GM23338 (cell line): ENCODE measurements around the gene ERC2. TPM values are rescaled to one million over a fixed set of nuclear protein-coding genes. Genes with fewer than 3 reads are reported as not detected.

Experiments used
- ATAC-seq: fragments of 200-7000 bp; cut with Tn5 transposase; 3 replicates; pipeline ENCODE4 v1.9.1; 2020
- DNase-seq: peaks from one replicate; pipeline ENCODE4 v3.0.0-alpha.2; 2015; ENCODE audit warnings: low spot score
- H2AFZ ChIP-seq: fragments of 200-600 bp; sonication (generic); 2 replicates; pipeline ENCODE4 v1.8.0; 2016; ENCODE audit warnings: antibody characterized with exemption, mild to moderate bottlenecking, moderate library complexity
- H3F3A ChIP-seq: fragments of 200-600 bp; sonication (generic); replicated peaks from 2 replicates; pipeline ENCODE4 v1.8.0; 2017; ENCODE audit warnings: antibody characterized with exemption, mixed run types, low read depth
- H3K27ac ChIP-seq: fragments of 200-600 bp; sonication (generic); 2 replicates; pipeline ENCODE4 v1.6.1; 2016; ENCODE audit warnings: low read depth
- H3K27me3 ChIP-seq: fragments of 200-600 bp; sonication (generic); 2 replicates; pipeline ENCODE4 v1.8.0; 2016; ENCODE audit warnings: mild to moderate bottlenecking, mixed run types, moderate library complexity; ENCODE audit not compliant: insufficient read depth
- H3K36me3 ChIP-seq: fragments of 200-600 bp; sonication (generic); 2 replicates; pipeline ENCODE4 v1.8.0; 2016; ENCODE audit warnings: mild to moderate bottlenecking; ENCODE audit not compliant: insufficient read depth
- H3K4me1 ChIP-seq: fragments of 200-600 bp; sonication (generic); 2 replicates; pipeline ENCODE4 v1.8.0; 2016; ENCODE audit warnings: mild to moderate bottlenecking, moderate library complexity; ENCODE audit not compliant: insufficient read depth
- H3K4me2 ChIP-seq: fragments of 200-600 bp; sonication (generic); 2 replicates; pipeline ENCODE4 v1.7.1; 2017; ENCODE audit warnings: mixed run types
- H3K4me3 ChIP-seq: fragments of 200-600 bp; sonication (generic); 2 replicates; pipeline ENCODE4 v1.6.1; 2016; ENCODE audit warnings: mixed run types
- H3K79me2 ChIP-seq: fragments of 200-600 bp; sonication (generic); replicated peaks from 2 replicates; pipeline ENCODE4 v1.8.0; 2017; ENCODE audit warnings: mild to moderate bottlenecking; ENCODE audit not compliant: insufficient read depth
- H3K9me2 ChIP-seq: fragments of 200-600 bp; sonication (generic); 2 replicates; pipeline ENCODE4 v1.8.0; 2017; ENCODE audit not compliant: insufficient read depth
- H4K20me1 ChIP-seq: fragments of 200-600 bp; sonication (generic); replicated peaks from 2 replicates; pipeline ENCODE4 v1.8.0; 2017; ENCODE audit warnings: mild to moderate bottlenecking; ENCODE audit not compliant: insufficient read depth
- H3K27ac Mint-ChIP-seq: 2 replicates; pipeline ENCODE4 v1.8.0; 2020; ENCODE audit warnings: inconsistent platforms, mild to moderate bottlenecking, moderate library complexity, mixed read lengths
- H3K27me3 Mint-ChIP-seq: 3 replicates; pipeline ENCODE4 v1.8.0; 2022; ENCODE audit warnings: low read depth, mild to moderate bottlenecking, moderate library complexity, mixed read lengths, inconsistent platforms; ENCODE audit not compliant: insufficient read depth, poor library complexity
- H3K36me3 Mint-ChIP-seq: 3 replicates; pipeline ENCODE4 v1.8.0; 2021; ENCODE audit warnings: low read depth, mild to moderate bottlenecking, inconsistent platforms, moderate library complexity, mixed read lengths
- H3K4me1 Mint-ChIP-seq: 3 replicates; pipeline ENCODE4 v1.8.0; 2020; ENCODE audit warnings: mild to moderate bottlenecking, inconsistent platforms, mixed read lengths
- H3K4me3 Mint-ChIP-seq: 3 replicates; pipeline ENCODE4 v1.8.0; 2021; ENCODE audit warnings: moderate library complexity, mild to moderate bottlenecking, inconsistent platforms, mixed read lengths
- H3K9me3 Mint-ChIP-seq: 3 replicates; pipeline ENCODE4 v1.8.0; 2020; ENCODE audit warnings: moderate library complexity, mild to moderate bottlenecking, inconsistent platforms, mixed read lengths
- EZH2 ChIP-seq: fragments of 200-600 bp; sonication (generic); IDR thresholded peaks from one replicate; pipeline ENCODE4 v1.8.0; 2017; ENCODE audit warnings: antibody characterized with exemption, mild to moderate bottlenecking, low read depth; ENCODE audit not compliant: unreplicated experiment
- EZH2phosphoT487 ChIP-seq: fragments of 200-600 bp; sonication (generic); IDR thresholded peaks from one replicate; pipeline ENCODE4 v1.8.1; 2018; ENCODE audit warnings: antibody characterized with exemption; ENCODE audit not compliant: unreplicated experiment
- POLR2AphosphoS5 ChIP-seq: IDR thresholded peaks from 2 replicates; pipeline ENCODE4 v1.6.1; 2016; ENCODE audit warnings: antibody characterized with exemption, low read depth
- ZNF114 ChIP-seq: fragments of 250-450 bp; sonication (Bioruptor Pico); IDR thresholded peaks from 2 replicates; pipeline ENCODE4 v1.5.0; 2020; ENCODE audit warnings: mild to moderate bottlenecking, moderate library complexity
- polyA plus RNA-seq: library from polyadenylated mRNA; unstranded; fragments of >200 nt; fragmentation: Nextera tagmentation; extraction: Ambion mirVana; gene quantifications from 2 replicates; pipeline ENCODE4 v1.2.1, GENCODE V29; 2016
- total RNA-seq: library from RNA; depleted of rRNA; stranded (reverse); fragments of >200 nt; shearing (Covaris generic); gene quantifications from 2 replicates; pipeline ENCODE4 v1.2.3, GENCODE V29; 2014
- TF ChIP-seq, protein P1 (sequence below), 2 experiments: fragments of 200-600 bp in 1 of 2; sonication (generic) in 1 of 2; conservative IDR thresholded peaks; 2 replicates each; pipeline versions ENCODE4 v1.5.1 to v1.6.1; 2016 to 2017; ENCODE audit warnings: antibody characterized with exemption in 2 of 2, low read depth in 2 of 2, mild to moderate bottlenecking in 2 of 2, moderate library complexity in 1 of 2
- TF ChIP-seq, protein P2 (sequence below): fragments of 250-450 bp; sonication (Bioruptor Pico); IDR thresholded peaks from 2 replicates; pipeline ENCODE4 v1.5.0; 2020; ENCODE audit warnings: mild to moderate bottlenecking, moderate library complexity

The ERC2 gene
- total and polyA plus RNA-seq, 2 experiments from 2014 or later, result 11.8 to 13.7 TPM

DNA sequence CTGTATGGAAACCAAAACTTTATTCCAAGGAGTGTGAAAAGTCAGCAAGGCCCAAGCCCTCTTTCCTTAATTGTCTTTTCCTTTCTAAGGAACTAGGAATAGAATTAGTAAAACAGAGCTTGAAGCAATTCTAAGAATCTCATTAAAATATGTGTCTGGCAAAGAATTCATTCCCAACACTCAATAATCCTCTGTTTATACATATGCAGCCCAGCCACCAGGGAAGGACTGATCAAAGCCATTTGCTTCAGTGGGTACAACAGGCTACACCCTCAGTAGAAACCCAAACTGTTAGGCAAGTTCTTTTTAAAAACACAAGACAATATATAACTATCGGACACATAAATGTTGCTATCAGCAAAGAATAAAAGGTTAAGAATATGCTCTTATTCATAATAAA is 266.9 kb downstream of the ERC2 start:
- no peak for TF ChIP-seq EZH2
- no peaks in the 10 kb centered on the region for H3K4me1 ChIP-seq
- H3K9me2 ChIP-seq, result 0 out of 2 replicates have a peak, but pooled peaks cover 6% of the 10 kb centered on the region
- no peak overlapping the region for H2AFZ ChIP-seq
- no peaks in the 10 kb centered on the region for H3K27me3 ChIP-seq
- Mint-ChIP-seq H3K9me3 (no peaks in the 10 kb centered on the region), H3K4me1 (peaks cover 10% of the 10 kb centered on the region; the same call in 2 of the 3 replicates), H3K27me3 (peaks cover 3% of the 10 kb centered on the region), H3K27ac (no peak overlapping the region), H3K4me3 (no peak overlapping the region), H3K36me3 (no peaks in the 10 kb centered on the region)
- no peak overlapping the region for H3K4me3 ChIP-seq
- H3K36me3 ChIP-seq, result no peaks in the 10 kb centered on the region
- no peaks in the 10 kb centered on the region for H3F3A ChIP-seq
- H3K27ac ChIP-seq, result no peak overlapping the region
- H4K20me1 ChIP-seq, result no peaks in the 10 kb centered on the region
- ATAC-seq, result no peak
- no peak overlapping the region for H3K4me2 ChIP-seq
- DNase-seq, result no peak
- no peaks in the 10 kb centered on the region for H3K79me2 ChIP-seq

DNA sequence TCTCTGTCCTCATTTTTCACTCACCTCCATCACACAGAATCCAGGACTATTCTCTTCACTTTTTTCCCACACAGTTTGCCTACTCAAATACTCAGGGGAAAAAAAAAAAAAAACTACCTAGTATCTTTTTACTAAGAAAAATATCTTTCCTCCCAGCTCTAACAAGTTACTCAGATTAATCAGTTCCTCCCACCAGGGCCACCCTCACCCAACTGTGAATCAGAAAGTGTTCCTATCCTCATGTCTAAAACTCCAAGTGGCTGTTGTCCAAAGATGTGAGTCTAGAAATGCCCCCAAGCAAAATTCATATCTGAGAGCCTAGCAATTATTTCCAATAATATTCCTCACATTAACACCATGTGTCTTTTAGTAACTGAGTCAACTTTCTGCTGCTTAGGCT is 268.0 kb downstream of the ERC2 start:
- H3K4me1 ChIP-seq, result peaks cover 8% of the 10 kb centered on the region; the same call in 1 of the 2 replicates
- no peaks in the 10 kb centered on the region for H3K36me3 ChIP-seq
- H3K4me2 ChIP-seq, result no peak overlapping the region
- H3K4me3 ChIP-seq, result no peak overlapping the region
- no peak overlapping the region for H2AFZ ChIP-seq
- no peak for DNase-seq
- no peaks in the 10 kb centered on the region for H3K79me2 ChIP-seq
- Mint-ChIP-seq H3K9me3 (no peaks in the 10 kb centered on the region), H3K4me3 (no peak overlapping the region), H3K27ac (no peak overlapping the region), H3K36me3 (no peaks in the 10 kb centered on the region), H3K27me3 (peaks cover 3% of the 10 kb centered on the region), H3K4me1 (peaks cover 13% of the 10 kb centered on the region; the same call in 2 of the 3 replicates)
- TF ChIP-seq, protein P1, sequence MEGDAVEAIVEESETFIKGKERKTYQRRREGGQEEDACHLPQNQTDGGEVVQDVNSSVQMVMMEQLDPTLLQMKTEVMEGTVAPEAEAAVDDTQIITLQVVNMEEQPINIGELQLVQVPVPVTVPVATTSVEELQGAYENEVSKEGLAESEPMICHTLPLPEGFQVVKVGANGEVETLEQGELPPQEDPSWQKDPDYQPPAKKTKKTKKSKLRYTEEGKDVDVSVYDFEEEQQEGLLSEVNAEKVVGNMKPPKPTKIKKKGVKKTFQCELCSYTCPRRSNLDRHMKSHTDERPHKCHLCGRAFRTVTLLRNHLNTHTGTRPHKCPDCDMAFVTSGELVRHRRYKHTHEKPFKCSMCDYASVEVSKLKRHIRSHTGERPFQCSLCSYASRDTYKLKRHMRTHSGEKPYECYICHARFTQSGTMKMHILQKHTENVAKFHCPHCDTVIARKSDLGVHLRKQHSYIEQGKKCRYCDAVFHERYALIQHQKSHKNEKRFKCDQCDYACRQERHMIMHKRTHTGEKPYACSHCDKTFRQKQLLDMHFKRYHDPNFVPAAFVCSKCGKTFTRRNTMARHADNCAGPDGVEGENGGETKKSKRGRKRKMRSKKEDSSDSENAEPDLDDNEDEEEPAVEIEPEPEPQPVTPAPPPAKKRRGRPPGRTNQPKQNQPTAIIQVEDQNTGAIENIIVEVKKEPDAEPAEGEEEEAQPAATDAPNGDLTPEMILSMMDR (conservative IDR thresholded peaks at IDR 0.05; ENCODE audit: low read depth in 2 of 2), result no peak
- TF ChIP-seq ZNF114 (CRISPR knock-in tag) (no peak), POLR2AphosphoS5 (no peak), EZH2phosphoT487 (no peak)
- H3K27ac ChIP-seq, result no peak overlapping the region
- H3F3A ChIP-seq, result no peaks in the 10 kb centered on the region
- ATAC-seq, result no peak
- H4K20me1 ChIP-seq, result no peaks in the 10 kb centered on the region
- no peaks in the 10 kb centered on the region for H3K27me3 ChIP-seq
- 0 out of 2 replicates have a peak, but pooled peaks cover 6% of the 10 kb centered on the region for H3K9me2 ChIP-seq

DNA sequence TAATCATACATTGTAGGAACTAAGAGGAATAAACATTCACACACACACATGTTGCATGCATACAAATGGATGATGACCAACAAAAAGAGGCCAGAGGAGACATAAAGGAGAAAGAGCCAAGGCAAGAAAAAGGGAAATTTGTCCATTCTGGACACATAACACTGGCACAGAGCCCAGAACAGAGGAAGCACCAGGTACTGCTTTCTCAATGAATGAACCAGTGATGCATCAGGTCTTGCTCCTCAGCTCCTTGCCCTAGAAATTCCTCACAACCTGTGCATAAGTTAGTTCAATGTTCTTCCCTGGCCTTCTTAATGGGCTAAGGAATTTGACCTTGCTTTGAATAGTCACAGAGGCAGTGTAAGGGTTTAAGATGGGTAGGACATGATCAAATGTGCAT is 270.3 kb downstream of the ERC2 start:
- Histone ChIP-seq H3F3A (no peaks in the 10 kb centered on the region), H3K4me2 (no peak overlapping the region), H3K27me3 (no peaks in the 10 kb centered on the region), H3K36me3 (no peaks in the 10 kb centered on the region), H2AFZ (no peak overlapping the region), H3K9me2 (0 out of 2 replicates have a peak, but pooled peaks cover 6% of the 10 kb centered on the region), H3K79me2 (no peaks in the 10 kb centered on the region), H4K20me1 (no peaks in the 10 kb centered on the region), H3K4me3 (no peak overlapping the region), H3K27ac (no peak overlapping the region), H3K4me1 (peaks cover 8% of the 10 kb centered on the region; the same call in 1 of the 2 replicates)
- H3K4me3 Mint-ChIP-seq, result no peak overlapping the region
- H3K27ac Mint-ChIP-seq, result no peak overlapping the region
- DNase-seq (no peak), ATAC-seq (no peak)
- H3K9me3 Mint-ChIP-seq, result no peaks in the 10 kb centered on the region
- TF ChIP-seq, protein P2, sequence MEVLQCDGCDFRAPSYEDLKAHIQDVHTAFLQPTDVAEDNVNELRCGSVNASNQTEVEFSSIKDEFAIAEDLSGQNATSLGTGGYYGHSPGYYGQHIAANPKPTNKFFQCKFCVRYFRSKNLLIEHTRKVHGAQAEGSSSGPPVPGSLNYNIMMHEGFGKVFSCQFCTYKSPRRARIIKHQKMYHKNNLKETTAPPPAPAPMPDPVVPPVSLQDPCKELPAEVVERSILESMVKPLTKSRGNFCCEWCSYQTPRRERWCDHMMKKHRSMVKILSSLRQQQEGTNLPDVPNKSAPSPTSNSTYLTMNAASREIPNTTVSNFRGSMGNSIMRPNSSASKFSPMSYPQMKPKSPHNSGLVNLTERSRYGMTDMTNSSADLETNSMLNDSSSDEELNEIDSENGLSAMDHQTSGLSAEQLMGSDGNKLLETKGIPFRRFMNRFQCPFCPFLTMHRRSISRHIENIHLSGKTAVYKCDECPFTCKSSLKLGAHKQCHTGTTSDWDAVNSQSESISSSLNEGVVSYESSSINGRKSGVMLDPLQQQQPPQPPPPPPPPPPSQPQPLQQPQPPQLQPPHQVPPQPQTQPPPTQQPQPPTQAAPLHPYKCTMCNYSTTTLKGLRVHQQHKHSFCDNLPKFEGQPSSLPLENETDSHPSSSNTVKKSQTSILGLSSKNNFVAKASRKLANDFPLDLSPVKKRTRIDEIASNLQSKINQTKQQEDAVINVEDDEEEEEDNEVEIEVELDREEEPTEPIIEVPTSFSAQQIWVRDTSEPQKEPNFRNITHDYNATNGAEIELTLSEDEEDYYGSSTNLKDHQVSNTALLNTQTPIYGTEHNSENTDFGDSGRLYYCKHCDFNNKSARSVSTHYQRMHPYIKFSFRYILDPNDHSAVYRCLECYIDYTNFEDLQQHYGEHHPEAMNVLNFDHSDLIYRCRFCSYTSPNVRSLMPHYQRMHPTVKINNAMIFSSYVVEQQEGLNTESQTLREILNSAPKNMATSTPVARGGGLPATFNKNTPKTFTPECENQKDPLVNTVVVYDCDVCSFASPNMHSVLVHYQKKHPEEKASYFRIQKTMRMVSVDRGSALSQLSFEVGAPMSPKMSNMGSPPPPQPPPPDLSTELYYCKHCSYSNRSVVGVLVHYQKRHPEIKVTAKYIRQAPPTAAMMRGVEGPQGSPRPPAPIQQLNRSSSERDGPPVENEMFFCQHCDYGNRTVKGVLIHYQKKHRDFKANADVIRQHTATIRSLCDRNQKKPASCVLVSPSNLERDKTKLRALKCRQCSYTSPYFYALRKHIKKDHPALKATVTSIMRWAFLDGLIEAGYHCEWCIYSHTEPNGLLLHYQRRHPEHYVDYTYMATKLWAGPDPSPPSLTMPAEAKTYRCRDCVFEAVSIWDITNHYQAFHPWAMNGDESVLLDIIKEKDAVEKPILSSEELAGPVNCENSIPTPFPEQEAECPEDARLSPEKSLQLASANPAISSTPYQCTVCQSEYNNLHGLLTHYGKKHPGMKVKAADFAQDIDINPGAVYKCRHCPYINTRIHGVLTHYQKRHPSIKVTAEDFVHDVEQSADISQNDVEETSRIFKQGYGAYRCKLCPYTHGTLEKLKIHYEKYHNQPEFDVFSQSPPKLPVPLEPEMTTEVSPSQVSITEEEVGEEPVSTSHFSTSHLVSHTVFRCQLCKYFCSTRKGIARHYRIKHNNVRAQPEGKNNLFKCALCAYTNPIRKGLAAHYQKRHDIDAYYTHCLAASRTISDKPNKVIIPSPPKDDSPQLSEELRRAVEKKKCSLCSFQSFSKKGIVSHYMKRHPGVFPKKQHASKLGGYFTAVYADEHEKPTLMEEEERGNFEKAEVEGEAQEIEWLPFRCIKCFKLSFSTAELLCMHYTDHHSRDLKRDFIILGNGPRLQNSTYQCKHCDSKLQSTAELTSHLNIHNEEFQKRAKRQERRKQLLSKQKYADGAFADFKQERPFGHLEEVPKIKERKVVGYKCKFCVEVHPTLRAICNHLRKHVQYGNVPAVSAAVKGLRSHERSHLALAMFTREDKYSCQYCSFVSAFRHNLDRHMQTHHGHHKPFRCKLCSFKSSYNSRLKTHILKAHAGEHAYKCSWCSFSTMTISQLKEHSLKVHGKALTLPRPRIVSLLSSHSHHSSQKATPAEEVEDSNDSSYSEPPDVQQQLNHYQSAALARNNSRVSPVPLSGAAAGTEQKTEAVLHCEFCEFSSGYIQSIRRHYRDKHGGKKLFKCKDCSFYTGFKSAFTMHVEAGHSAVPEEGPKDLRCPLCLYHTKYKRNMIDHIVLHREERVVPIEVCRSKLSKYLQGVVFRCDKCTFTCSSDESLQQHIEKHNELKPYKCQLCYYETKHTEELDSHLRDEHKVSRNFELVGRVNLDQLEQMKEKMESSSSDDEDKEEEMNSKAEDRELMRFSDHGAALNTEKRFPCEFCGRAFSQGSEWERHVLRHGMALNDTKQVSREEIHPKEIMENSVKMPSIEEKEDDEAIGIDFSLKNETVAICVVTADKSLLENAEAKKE (CRISPR knock-in tag), result no peak
- no peak for TF ChIP-seq EZH2
- H3K27me3 Mint-ChIP-seq, result peaks cover 3% of the 10 kb centered on the region
- H3K4me1 Mint-ChIP-seq, result peaks cover 14% of the 10 kb centered on the region; the same call in 1 of the 3 replicates
- no peaks in the 10 kb centered on the region for H3K36me3 Mint-ChIP-seq
